B cell (primary cell): ENCODE data around the gene NPS.

Experiments used
- EZH2 ChIP-seq: IDR thresholded peaks from 2 replicates; pipeline ENCODE4 v1.6.1; 2012; ENCODE audit warnings: borderline replicate concordance, low read depth, mild to moderate bottlenecking, moderate library complexity, low read length; ENCODE audit not compliant: insufficient read depth, poor library complexity, severe bottlenecking
- TF ChIP-seq, protein P1 (sequence below): fragments of 200-600 bp; IDR thresholded peaks from one replicate; pipeline ENCODE4 v1.8.0; 2022; ENCODE audit warnings: antibody characterized with exemption, mild to moderate bottlenecking

DNA sequence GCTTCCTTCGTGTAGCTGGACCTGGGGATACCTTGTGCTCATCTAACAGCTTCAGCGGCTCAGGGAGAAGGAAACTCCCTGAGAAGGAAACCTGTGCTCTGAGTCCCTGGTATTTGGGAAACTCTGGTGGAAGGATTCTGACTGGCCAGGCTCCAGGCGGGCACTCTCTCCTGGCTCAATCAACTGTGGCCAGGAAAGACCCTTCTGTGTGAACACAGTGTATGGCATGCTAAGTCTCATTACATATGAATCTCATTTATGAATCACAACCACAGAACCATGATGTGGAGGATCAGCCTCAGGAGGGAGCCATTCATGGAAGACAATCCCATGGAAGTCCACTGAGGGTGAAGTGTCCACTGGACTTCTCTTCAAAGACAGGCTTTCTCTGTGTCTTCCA, 20.9 kb downstream of the NPS start:
- TF ChIP-seq, protein P1, sequence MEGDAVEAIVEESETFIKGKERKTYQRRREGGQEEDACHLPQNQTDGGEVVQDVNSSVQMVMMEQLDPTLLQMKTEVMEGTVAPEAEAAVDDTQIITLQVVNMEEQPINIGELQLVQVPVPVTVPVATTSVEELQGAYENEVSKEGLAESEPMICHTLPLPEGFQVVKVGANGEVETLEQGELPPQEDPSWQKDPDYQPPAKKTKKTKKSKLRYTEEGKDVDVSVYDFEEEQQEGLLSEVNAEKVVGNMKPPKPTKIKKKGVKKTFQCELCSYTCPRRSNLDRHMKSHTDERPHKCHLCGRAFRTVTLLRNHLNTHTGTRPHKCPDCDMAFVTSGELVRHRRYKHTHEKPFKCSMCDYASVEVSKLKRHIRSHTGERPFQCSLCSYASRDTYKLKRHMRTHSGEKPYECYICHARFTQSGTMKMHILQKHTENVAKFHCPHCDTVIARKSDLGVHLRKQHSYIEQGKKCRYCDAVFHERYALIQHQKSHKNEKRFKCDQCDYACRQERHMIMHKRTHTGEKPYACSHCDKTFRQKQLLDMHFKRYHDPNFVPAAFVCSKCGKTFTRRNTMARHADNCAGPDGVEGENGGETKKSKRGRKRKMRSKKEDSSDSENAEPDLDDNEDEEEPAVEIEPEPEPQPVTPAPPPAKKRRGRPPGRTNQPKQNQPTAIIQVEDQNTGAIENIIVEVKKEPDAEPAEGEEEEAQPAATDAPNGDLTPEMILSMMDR: no peak
- TF ChIP-seq EZH2: no peak
